CD4-positive, alpha-beta memory T cell (primary cell): Measurements from ENCODE around the gene CDK15. TPM values are rescaled to one million over a fixed set of nuclear protein-coding genes. Genes with fewer than 3 reads are reported as not detected.

Source experiments
- CTCF ChIA-PET: fragments of 350-600 bp; sonication (Branson Sonifier 250); formaldehyde crosslinking; loops from one replicate; lab custom pipeline; 2021; ENCODE audit warnings: inconsistent platforms; ENCODE audit not compliant: partially characterized antibody; lab: Charles Lee
- POLR2A ChIA-PET: fragments of 350-600 bp; sonication (Branson Sonifier 250); formaldehyde crosslinking; loops from one replicate; lab custom pipeline; 2021; ENCODE audit not compliant: partially characterized antibody; lab: Charles Lee
- DNase-seq, 5 donors: peaks; one replicate each; pipeline versions ENCODE4 v3.0.0 to v3.0.0-alpha.2; 2020 to 2022; ENCODE audit warnings: mixed read lengths in 1 of 5
- H3K27ac ChIP-seq: one replicate; pipeline ENCODE4 v1.7.0; 2013; ENCODE audit warnings: low read depth, low read length
- H3K27me3 ChIP-seq: 2 replicates; pipeline ENCODE4 v1.7.0; 2013; ENCODE audit warnings: mild to moderate bottlenecking, low read length, moderate library complexity; ENCODE audit not compliant: insufficient read depth
- H3K36me3 ChIP-seq: 2 replicates; pipeline ENCODE4 v1.7.0; 2013; ENCODE audit warnings: mild to moderate bottlenecking, low read length, moderate library complexity; ENCODE audit not compliant: insufficient read depth
- H3K4me1 ChIP-seq: 2 replicates; pipeline ENCODE4 v1.7.0; 2013; ENCODE audit warnings: mild to moderate bottlenecking, low read length, moderate library complexity; ENCODE audit not compliant: insufficient read depth
- H3K4me3 ChIP-seq, 2 donors: one replicate each; pipeline ENCODE4 v1.7.0; 2013; ENCODE audit warnings: low read length in 2 of 2, mild to moderate bottlenecking in 1 of 2
- H3K9me3 ChIP-seq, 2 donors: one replicate each; pipeline ENCODE4 v1.7.0; 2013; ENCODE audit warnings: low read length in 2 of 2, control low read depth in 1 of 2; ENCODE audit not compliant: control insufficient read depth in 1 of 2
- H3K27ac Mint-ChIP-seq, 7 donors: one replicate each; pipeline ENCODE4 v1.8.0; 2020 to 2021; ENCODE audit warnings: mixed read lengths in 7 of 7, mild to moderate bottlenecking in 6 of 7, inconsistent platforms in 3 of 7, moderate library complexity in 3 of 7
- H3K27me3 Mint-ChIP-seq, 2 donors: one replicate each; pipeline ENCODE4 v1.8.0; 2020 to 2021; ENCODE audit warnings: mixed read lengths in 2 of 2
- H3K36me3 Mint-ChIP-seq, 2 donors: one replicate each; pipeline ENCODE4 v1.8.0; 2020 to 2021; ENCODE audit warnings: mixed read lengths in 2 of 2, inconsistent platforms in 1 of 2, mild to moderate bottlenecking in 1 of 2
- H3K4me1 Mint-ChIP-seq, 4 donors: one replicate each; pipeline ENCODE4 v1.8.0; 2020 to 2021; ENCODE audit warnings: mixed read lengths in 4 of 4, mild to moderate bottlenecking in 1 of 4
- H3K4me3 Mint-ChIP-seq, 8 donors: one replicate each; pipeline ENCODE4 v1.8.0; 2020 to 2021; ENCODE audit warnings: mixed read lengths in 8 of 8, mild to moderate bottlenecking in 7 of 8, moderate library complexity in 6 of 8, inconsistent platforms in 3 of 8
- H3K9me3 Mint-ChIP-seq, 8 donors: one replicate each; pipeline ENCODE4 v1.8.0; 2020 to 2021; ENCODE audit warnings: mixed read lengths in 8 of 8, mild to moderate bottlenecking in 5 of 8, inconsistent platforms in 3 of 8, moderate library complexity in 1 of 8
- intact Hi-C: fragments of 100-400 bp; cut with micrococcal nuclease; formaldehyde crosslinking; loops from one replicate; pipeline ENCODE4 v1.15.1; 2023
- polyA plus RNA-seq, 2 donors: library from polyadenylated mRNA; unstranded; fragments of 300-500 nt; fragmentation: Illumina TruSeq; gene quantifications; one replicate each; pipeline ENCODE4 v1.2.3, GENCODE V29; 2021
- total RNA-seq, 2 experiments: library from RNA; stranded (reverse); gene quantifications; one replicate each; pipeline ENCODE4 v1.2.3, GENCODE V29; 2021

The CDK15 gene
- total and polyA plus RNA-seq, 4 experiments from 2014 or later: not detected

GRCh38 chr2:201779901-201780673 lies 26.2 kb upstream of the CDK15 start:
- CTCF ChIA-PET: interaction anchor here (0.9 to 1.7 kb wide), 9 partner anchors 15 to 711 kb away, joined by 3 to 11 read pairs (median 3); no protein-coding TSS in a partner anchor
- H3K27me3 Mint-ChIP-seq: peaks cover 1 to 4% of the 10 kb centered on the region in 2 donors

GRCh38 chr2:201780674-201781493 lies 25.5 kb upstream of the CDK15 start, which contains the start of gene ALS2:
TSS of gene ALS2 (minus strand) at chr2:201780933. CDS start at chr2:201768885, 12,048 bp downstream.
- Histone ChIP-seq H3K4me3 (peak within 1 kb of the TSS; percentile 89 to 95), H3K27ac (peak within 1 kb of the TSS; percentile 76), H3K27me3 (no peaks in the 10 kb centered on the region), H3K9me3 (no peaks in the 10 kb centered on the region), H3K4me1 (peaks cover 15% of the 10 kb centered on the region), H3K36me3 (no peaks in the 10 kb centered on the region)
- Mint-ChIP-seq H3K27me3 (peaks cover 1 to 4% of the 10 kb centered on the region in 2 donors), H3K9me3 (peaks cover 0 to 2% (median 0%) of the 10 kb centered on the region in 8 donors), H3K4me3 (peak within 1 kb of the TSS; percentile 93 to 99 (median 97)), H3K4me1 (peaks cover 11 to 22% (median 15%) of the 10 kb centered on the region in 4 donors), H3K27ac (peak within 1 kb of the TSS; percentile 85 to 100 (median 99)), H3K36me3 (peaks cover 0 to 7% of the 10 kb centered on the region in 2 donors)
- intact Hi-C loops: loop anchor here (1.0 to 5.0 kb wide), 9 partner anchors 139 to 1458 kb away; partner anchors contain the start of genes BMPR2, CASP8, CYP20A1 and FZD7
- ChIA-PET CTCF (interaction anchor here (0.6 to 1.7 kb wide), 10 partner anchors 14 to 712 kb away, joined by 3 to 11 read pairs (median 4); no protein-coding TSS in a partner anchor), POLR2A (interaction anchor here (0.6 to 2.7 kb wide), 15 partner anchors 9 to 970 kb away, joined by 3 to 17 read pairs (median 5); partner anchors contain the start of genes BZW1, CASP8, CLK1 and FAM117B)
- peak; percentile 94 to 97 (median 96) for DNase-seq

More at GRCh38 chr2:201779901-201780673, 26.2 kb upstream of the CDK15 start:
- Mint-ChIP-seq H3K36me3 (peaks cover 0 to 7% of the 10 kb centered on the region in 2 donors), H3K9me3 (peaks cover 0 to 2% (median 0%) of the 10 kb centered on the region in 8 donors), H3K27ac (peak overlapping the region; percentile 76 to 99 (median 85)), H3K4me1 (peaks cover 11 to 22% (median 15%) of the 10 kb centered on the region in 4 donors), H3K4me3 (peak overlapping the region; percentile 88 to 99 (median 97))
- Histone ChIP-seq H3K27me3 (no peaks in the 10 kb centered on the region), H3K27ac (peak overlapping the region; percentile 76), H3K4me3 (peak overlapping the region; percentile 89 to 95), H3K9me3 (no peaks in the 10 kb centered on the region), H3K36me3 (no peaks in the 10 kb centered on the region), H3K4me1 (peaks cover 15% of the 10 kb centered on the region)
- intact Hi-C loops: loop anchor here (1.0 to 5.0 kb wide), 7 partner anchors 252 to 1459 kb away; partner anchors contain the start of genes BMPR2, CASP8, CYP20A1 and FZD7
- no peak for DNase-seq
- POLR2A ChIA-PET: interaction anchor here (0.6 to 2.7 kb wide), 15 partner anchors 8 to 969 kb away, joined by 3 to 17 read pairs (median 5); partner anchors contain the start of genes BZW1, CASP8, CLK1 and FAM117B

GRCh38 chr2:201781557-201782051 lies 24.7 kb upstream of the CDK15 start:
- H3K36me3 ChIP-seq: no peaks in the 10 kb centered on the region
- Mint-ChIP-seq H3K27ac (peak overlapping the region; percentile 85 to 100 (median 99)), H3K4me1 (peaks cover 11 to 22% (median 15%) of the 10 kb centered on the region in 4 donors), H3K9me3 (peaks cover 0 to 2% (median 0%) of the 10 kb centered on the region in 8 donors), H3K36me3 (peaks cover 0 to 7% of the 10 kb centered on the region in 2 donors), H3K4me3 (peak overlapping the region; percentile 93 to 99 (median 97)), H3K27me3 (peaks cover 1 to 4% of the 10 kb centered on the region in 2 donors)
- peak in 2 of 5 donors; percentile 21 to 28 for DNase-seq
- CTCF ChIA-PET: interaction anchor here (0.6 to 1.7 kb wide), 6 partner anchors 23 to 712 kb away, joined by 3 to 11 read pairs (median 4); no protein-coding TSS in a partner anchor
- H3K4me3 ChIP-seq: peak overlapping the region; percentile 89 to 95
- peaks cover 15% of the 10 kb centered on the region for H3K4me1 ChIP-seq
- no peaks in the 10 kb centered on the region for H3K9me3 ChIP-seq
- H3K27me3 ChIP-seq: no peaks in the 10 kb centered on the region
- POLR2A ChIA-PET: interaction anchor here (1.2 to 2.7 kb wide), 11 partner anchors 13 to 970 kb away, joined by 3 to 17 read pairs (median 5); partner anchors contain the start of genes BZW1, CASP8, NIF3L1 and NOP58
- intact Hi-C loops: loop anchor here (1.0 to 5.0 kb wide), 8 partner anchors 139 to 1457 kb away; partner anchors contain the start of genes BMPR2, CYP20A1, FZD7 and SGO2
- peak overlapping the region; percentile 76 for H3K27ac ChIP-seq

- DNase-seq: no peak
- ChIA-PET POLR2A (no interaction called here), CTCF (no interaction called here)
- Histone ChIP-seq H3K27ac (no peak overlapping the region), H3K9me3 (no peaks in the 10 kb centered on the region), H3K36me3 (no peaks in the 10 kb centered on the region), H3K4me1 (peaks cover 15% of the 10 kb centered on the region), H3K4me3 (no peak overlapping the region), H3K27me3 (no peaks in the 10 kb centered on the region)
- Mint-ChIP-seq H3K4me3 (no peak overlapping the region), H3K4me1 (peaks cover 11 to 22% (median 14%) of the 10 kb centered on the region in 4 donors), H3K27ac (no peak overlapping the region), H3K9me3 (peaks cover 0 to 2% (median 0%) of the 10 kb centered on the region in 8 donors), H3K36me3 (peaks cover 0 to 7% of the 10 kb centered on the region in 2 donors), H3K27me3 (peaks cover 3 to 4% of the 10 kb centered on the region in 2 donors)
- intact Hi-C loops: loop anchor here (5.0 kb wide), 4 partner anchors 248 to 1257 kb away; partner anchors contain the start of genes BMPR2, FZD7, SGO2 and SUMO1
Observed at GRCh38 chr2:201784563-201784962, 21.8 kb upstream of the CDK15 start.

GRCh38 chr2:201785135-201785534 lies 21.2 kb upstream of the CDK15 start:
- Histone ChIP-seq H3K36me3 (no peaks in the 10 kb centered on the region), H3K4me1 (peaks cover 10% of the 10 kb centered on the region), H3K4me3 (no peak overlapping the region), H3K27me3 (no peaks in the 10 kb centered on the region), H3K27ac (no peak overlapping the region), H3K9me3 (no peaks in the 10 kb centered on the region)
- Mint-ChIP-seq H3K27ac (no peak overlapping the region), H3K36me3 (peaks cover 0 to 7% of the 10 kb centered on the region in 2 donors), H3K4me3 (no peak overlapping the region), H3K9me3 (peaks cover 0 to 2% (median 0%) of the 10 kb centered on the region in 8 donors), H3K27me3 (peaks cover 3 to 4% of the 10 kb centered on the region in 2 donors), H3K4me1 (peaks cover 7 to 16% (median 10%) of the 10 kb centered on the region in 4 donors)
- CTCF ChIA-PET: no interaction called here
- POLR2A ChIA-PET: no interaction called here
- intact Hi-C loops: no loop called here
- no peak for DNase-seq

- peaks cover 0 to 2% of the 10 kb centered on the region in 2 donors for H3K36me3 Mint-ChIP-seq
- H3K9me3 Mint-ChIP-seq: peaks cover 0 to 2% (median 0%) of the 10 kb centered on the region in 8 donors
- peaks cover 2 to 5% (median 5%) of the 10 kb centered on the region in 4 donors for H3K4me1 Mint-ChIP-seq
- H3K27ac ChIP-seq: no peak overlapping the region
- H3K4me3 Mint-ChIP-seq: no peak overlapping the region
- ChIA-PET CTCF (interaction anchor here (0.8 kb wide), 1 partner anchor 17 kb away, joined by 3 read pairs; no protein-coding TSS in a partner anchor), POLR2A (no interaction called here)
- no peaks in the 10 kb centered on the region for H3K27me3 ChIP-seq
- H3K27me3 Mint-ChIP-seq: peaks cover 2% of the 10 kb centered on the region in 2 donors
- DNase-seq: no peak
- H3K36me3 ChIP-seq: no peaks in the 10 kb centered on the region
- peaks cover 6% of the 10 kb centered on the region for H3K4me1 ChIP-seq
- H3K9me3 ChIP-seq: no peaks in the 10 kb centered on the region
- no peak overlapping the region for H3K4me3 ChIP-seq
- H3K27ac Mint-ChIP-seq: no peak overlapping the region
- intact Hi-C loops: no loop called here
Observed at GRCh38 chr2:201786471-201786870, 19.9 kb upstream of the CDK15 start.
